RKO (cell line): Measurements from ENCODE around the gene TXNDC11.

Experiments used
- DNase-seq: peaks from one replicate; pipeline ENCODE4 v3.0.0-alpha.2; 2016; ENCODE audit warnings: low spot score

Gene TXNDC11

GRCh38 chr16:11674001-11674817, 68.4 kb downstream of the TXNDC11 start:
- no peak for DNase-seq

GRCh38 chr16:11673091-11674000, 69.3 kb downstream of the TXNDC11 start:
- no peak for DNase-seq

DNA sequence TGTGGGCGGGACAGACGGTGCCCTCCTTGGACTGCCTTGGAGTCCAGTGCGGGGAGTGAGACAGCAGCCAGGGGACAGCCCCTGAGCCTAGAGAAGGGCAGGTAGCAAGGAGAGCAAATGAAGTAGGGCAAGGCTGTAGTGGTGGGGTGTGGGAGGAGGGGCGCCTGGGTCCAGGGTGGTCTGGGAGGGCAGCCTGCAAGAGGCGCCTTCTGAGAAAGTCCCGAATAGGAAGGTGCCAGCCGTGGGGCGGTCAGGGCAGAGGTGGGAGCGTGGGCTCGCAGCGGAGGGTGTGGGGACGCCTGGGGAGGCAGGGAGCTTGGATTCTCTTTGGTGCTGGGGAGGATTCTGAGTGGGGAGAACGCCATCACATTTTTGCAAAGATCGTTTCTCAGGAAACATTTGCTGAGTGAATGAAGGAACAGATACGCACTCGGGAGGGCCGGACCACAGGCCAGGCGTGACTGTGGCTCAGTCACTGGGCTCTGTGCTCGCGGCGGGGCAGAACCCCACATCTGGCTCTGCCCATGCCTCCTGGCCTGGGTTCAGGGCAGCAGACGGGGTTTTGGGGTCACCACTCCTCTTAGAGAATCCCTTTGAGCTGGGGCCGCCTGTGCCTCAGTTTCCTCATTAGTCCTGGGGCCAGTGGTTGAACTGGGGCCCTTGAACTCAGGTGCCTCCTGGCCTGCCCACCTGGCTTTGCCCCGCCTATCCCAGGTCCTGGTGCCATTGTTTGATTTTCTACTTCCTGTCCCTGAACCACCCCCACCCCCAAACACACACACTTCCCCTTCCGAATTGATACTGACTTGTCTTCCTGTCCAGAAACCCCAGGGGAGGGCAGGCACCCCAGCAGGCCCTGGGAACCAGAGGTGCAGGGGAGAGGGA, 70.2 kb downstream of the TXNDC11 start:
- DNase-seq, result no peak

- no peak for DNase-seq
Measured at GRCh38 chr16:11671676-11672075, 71.0 kb downstream of the TXNDC11 start.

- DNase-seq, result no peak
Measured at GRCh38 chr16:11671271-11671670, 71.4 kb downstream of the TXNDC11 start.

DNA sequence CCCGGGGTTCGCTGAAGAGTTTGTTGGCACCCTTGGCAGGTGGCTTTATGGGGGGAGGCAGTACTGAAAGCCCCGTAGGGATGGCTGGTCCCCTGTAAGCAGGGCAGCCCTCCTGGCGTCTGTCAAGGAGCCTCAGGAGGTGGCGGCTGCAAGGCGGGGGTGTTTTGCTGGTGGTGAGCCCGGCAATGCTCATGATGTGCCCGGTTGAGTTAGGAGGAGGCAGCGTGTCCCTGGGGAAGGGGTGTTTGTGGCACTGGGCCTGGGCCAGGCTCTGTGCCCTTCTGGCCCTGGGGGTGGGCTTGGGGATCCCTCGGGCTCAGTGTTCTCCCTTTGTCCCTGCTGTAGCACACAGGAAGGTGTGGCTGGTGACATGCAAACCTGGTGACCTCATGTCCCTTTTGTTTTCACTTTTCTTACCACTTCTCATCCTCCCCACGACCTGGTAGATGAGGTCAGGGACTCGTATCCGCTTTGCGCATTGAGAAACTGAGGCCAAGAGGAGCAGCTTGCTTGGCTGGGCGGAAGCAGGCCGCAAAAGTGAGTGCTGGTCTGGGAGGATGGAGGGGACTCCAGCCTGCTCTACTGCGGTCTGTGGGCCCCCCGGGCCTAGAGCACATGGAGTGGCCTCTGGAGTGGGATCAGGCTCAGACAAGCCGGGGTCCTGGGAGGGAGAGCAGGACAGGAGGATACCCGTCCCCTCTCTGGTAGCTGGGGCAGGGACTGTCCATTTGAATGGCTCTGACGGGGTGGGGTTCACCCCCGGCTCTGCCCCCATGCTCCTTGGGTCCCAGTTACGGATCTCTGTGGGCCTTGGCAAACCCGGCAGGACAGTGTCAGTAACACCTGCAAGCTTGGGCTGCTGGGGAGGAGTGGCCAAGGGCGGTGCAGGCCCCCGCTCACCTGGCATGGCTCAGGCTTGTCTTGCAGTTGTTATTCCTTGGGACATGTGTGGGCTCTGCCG, 72.2 kb downstream of the TXNDC11 start:
- no peak for DNase-seq

GRCh38 chr16:11669380-11670146, 73.1 kb downstream of the TXNDC11 start:
- DNase-seq, result peak; percentile 27

GRCh38 chr16:11668623-11669379, 73.9 kb downstream of the TXNDC11 start:
- no peak for DNase-seq

GRCh38 chr16:11667824-11668622, 74.6 kb downstream of the TXNDC11 start, which contains the start of gene SNN:
SNN (plus strand) TSS chr16:11668455; CDS start chr16:11676060, 7,605 bp downstream.
- peak; percentile 76 for DNase-seq

GRCh38 chr16:11667221-11667823, 75.3 kb downstream of the TXNDC11 start:
- DNase-seq, result no peak

- DNase-seq, result no peak
Measured at GRCh38 chr16:11666103-11667055, 76.3 kb downstream of the TXNDC11 start.

DNA sequence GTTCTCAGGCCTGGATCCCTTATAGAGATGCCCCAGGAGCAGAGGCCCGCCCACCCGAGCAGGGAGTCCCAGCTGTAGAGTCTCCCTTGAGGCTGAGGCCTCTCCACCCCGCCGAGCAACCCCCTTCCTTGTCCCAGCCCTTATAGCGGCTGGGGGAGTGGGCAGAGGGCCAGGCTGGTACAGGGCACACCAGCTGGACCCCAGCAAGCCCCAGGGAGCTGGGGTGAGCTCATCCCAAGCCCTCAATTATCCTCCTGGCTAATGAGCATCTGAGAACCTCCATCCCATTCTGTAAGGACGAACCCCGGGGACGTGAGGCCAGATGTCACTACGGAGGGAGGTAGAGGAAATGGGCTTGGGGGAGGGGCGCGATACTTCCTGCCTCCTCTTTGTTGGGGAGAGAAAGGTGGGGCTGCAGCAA, 77.6 kb downstream of the TXNDC11 start:
- DNase-seq, result no peak

- no peak for DNase-seq
Measured at GRCh38 chr16:11662582-11662981, 80.1 kb downstream of the TXNDC11 start.

- no peak for DNase-seq
Measured at GRCh38 chr16:11660565-11660964, 82.1 kb downstream of the TXNDC11 start.

- DNase-seq, result no peak
Measured at GRCh38 chr16:11658896-11659708, 83.6 kb downstream of the TXNDC11 start.

DNA sequence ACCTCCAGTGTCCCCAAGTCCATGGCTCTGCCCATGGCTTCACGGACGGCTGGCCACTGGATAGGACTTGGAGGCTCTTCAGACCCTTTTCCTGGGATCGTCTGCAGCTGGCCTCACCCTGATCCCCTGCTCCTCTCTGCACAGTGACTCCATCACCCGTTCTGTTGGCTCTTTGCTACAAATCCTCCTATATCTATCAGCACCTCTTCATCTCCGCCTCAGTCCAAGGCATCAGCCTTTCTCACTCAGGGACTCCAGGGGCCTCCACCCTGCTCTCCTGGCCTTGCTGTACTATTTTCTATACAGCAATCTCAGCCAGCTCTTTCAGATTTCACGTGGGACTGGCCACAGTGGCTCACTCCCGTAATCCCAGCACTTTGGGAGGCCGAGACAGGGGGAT, 85.1 kb downstream of the TXNDC11 start:
- DNase-seq, result no peak
